ENCODE data around the gene MLLT3. TPM values are rescaled to one million over a fixed set of nuclear protein-coding genes. Genes with fewer than 3 reads are reported as not detected.
A peak's percentile ranks its signal among the peaks of the same experiment; 100 is the strongest.

Gene MLLT3
- total RNA-seq, 1 donor from 2014 or later = 13.3 TPM

DNA sequence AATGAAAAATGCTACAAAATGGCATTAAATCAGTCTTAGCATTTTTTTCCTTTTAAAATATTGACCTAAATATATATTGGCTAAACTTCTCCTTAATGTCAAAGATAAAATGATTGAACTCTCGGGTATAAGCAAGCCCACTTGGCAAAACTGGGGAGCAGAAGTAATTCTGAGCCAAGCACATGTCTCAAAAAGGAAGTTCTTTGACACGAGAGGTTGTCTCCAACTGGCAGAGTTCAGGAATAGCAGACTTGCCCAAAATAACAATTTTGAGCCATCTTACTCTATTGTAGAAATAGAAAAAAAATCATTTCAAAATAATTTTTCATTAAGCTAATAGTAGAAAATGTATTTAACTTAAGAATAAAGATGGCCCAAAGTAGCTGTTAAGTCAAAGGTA, 10.4 kb upstream of the MLLT3 start:
- no peak for DNase-seq (ENCODE audit: low spot score)
- intact Hi-C loops (cut with DNase I) = no loop called here

DNA sequence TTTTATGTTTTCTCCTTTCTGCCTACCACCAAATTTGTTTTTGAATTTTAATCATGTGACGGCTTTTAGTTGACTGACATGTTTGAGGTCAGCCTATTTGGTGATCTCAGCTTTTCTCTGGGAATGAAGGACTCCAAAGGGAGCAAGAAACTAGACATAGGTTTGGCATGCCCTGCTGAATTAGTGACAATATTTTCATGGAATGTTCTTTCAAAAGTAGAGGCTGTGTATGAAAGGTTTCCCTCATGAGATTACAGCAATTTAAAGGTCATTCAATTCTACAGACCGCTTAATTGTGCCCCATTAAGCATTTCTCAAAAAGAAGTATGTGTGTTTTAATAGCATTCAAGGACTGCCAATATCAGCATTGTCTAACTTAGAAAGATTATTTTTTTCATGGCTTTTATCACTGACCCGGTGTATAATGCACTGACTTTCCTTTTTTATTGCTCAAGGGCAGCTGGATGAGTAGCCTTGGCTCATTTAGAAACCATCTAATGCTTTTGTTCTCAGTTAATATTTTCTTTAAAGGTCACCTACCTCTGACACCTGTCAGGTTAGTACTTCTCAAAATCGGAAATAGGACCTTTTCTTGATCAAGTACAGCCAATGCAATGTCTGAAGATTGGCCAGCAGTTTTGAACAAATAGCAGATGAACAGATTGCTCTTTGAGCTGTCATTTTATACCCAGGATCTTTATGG, 8.1 kb upstream of the MLLT3 start:
- intact Hi-C loops (cut with DNase I) = no loop called here
- no peak for DNase-seq (ENCODE audit: low spot score)

DNA sequence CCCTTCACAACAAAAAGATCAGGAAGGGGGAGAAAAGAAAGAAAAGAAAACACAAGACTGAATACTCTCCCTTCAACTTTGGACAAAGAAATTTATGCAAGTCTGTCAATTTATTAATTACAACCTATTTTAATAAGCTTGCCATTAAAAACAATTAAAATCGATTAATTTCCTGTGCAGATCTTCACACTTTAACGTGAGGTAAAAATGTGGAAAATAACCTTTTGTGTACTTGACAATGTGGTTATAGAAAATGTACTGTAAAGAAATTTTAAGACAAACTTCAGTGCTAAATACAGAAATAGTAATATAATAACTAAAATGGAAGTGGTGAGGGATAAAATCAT, 2.7 kb upstream of the MLLT3 start:
- DNase-seq (ENCODE audit: low spot score) = no peak
- intact Hi-C loops (cut with DNase I) = loop anchor here (5.0 to 10.0 kb wide), 3 partner anchors 317 to 690 kb away; no protein-coding TSS in a partner anchor

DNA sequence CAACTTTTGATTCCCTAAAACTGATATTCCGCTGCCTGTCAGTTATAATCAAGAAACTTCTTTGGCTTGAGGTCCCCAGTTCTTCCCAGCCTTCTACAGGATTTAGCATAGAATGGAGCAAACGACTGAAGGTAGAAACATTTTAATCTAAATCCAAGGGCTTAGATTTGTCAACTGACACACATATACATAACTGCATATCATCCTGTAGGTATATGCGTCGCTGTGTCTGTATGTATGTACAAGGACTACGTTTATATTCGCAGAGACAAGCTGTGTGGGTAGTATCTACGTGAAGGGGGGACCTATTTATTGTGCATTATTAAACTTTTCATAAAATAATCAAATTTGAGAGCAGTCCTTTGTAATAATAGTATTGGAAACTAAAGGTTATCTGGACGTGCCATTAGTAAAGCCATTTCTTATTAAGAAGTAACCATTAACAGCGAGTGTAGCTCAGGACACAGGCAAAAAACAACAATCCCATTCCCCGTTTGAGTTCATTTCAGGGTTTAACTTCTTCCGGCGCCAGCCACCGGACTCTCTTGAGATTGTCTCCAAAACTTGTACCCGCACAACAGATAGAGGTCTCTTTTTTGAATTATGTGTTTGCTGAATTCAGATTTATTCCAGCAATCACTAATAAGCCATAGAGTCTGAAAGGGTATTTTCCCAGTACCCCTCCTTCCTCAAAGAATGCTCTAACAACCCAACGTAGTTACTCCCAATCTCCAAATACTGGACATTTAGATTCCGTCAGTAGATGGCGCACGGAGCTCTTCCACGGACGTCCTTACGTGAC, 2.1 kb upstream of the MLLT3 start:
- DNase-seq (ENCODE audit: low spot score) = no peak
- intact Hi-C loops (cut with DNase I) = loop anchor here (5.0 to 10.0 kb wide), 5 partner anchors 72 to 690 kb away; no protein-coding TSS in a partner anchor

DNA sequence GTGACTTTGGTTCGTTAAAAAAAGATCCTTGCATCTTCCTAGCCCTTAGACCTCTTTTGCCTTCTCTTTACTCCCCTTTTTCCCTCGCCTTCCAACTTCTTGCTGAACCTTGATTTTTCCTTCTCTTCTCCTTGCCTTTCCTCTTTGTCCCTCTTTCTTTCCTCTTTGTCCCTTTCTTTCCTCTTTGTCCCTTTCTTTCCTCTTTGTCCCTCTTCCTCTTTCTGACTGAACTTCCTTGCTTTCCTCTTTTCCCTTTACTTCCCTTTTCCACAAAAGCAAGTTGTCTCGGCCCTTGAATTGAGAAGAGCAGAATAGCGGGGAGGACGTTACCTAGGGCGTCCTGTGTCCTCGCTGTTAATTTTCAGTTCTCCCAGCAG, 1.4 kb upstream of the MLLT3 start:
- intact Hi-C loops (cut with DNase I) = loop anchor here (1.0 to 10.0 kb wide), 6 partner anchors 61 to 689 kb away; partner anchors contain the start of gene FOCAD
- DNase-seq (ENCODE audit: low spot score) = no peak

DNA sequence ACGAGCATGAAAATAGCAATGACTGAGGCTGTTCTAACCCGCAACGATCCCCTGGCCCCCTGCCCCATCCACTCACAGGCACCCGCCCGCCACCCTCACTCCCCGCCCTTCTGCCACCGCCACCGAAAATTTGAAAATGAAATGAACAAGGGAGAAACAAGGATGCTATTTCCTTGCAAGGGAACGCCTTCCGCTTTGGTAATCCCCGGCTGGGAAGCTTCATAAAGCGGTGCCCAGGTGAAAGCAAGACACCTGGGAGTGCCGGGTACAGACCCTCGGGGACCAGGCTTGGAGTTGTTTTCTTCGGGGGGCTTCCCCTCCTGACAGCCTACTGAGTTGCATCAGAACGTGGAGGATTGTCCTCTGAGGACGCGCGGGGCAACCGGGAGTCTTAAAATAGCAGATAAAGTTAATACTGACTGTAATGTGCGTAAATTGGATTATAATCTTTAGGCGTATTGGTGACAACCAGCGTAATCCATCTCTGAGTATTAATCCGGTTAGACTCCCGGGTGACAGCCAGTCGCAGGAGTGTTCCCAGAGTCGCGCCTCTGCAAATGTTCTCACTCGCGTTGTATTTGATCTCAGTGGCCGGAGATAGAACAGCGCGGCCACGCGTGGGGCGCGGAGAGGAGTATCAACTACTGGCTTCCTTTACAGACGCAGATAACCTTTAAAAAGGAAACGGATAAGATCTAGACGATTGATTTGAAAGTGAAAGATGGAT, 885 bp upstream of the MLLT3 start:
- peak; percentile 76 for DNase-seq (ENCODE audit: low spot score)
- intact Hi-C loops (cut with DNase I) = loop anchor here (1.0 to 10.0 kb wide), 6 partner anchors 61 to 688 kb away; partner anchors contain the start of gene FOCAD

DNA sequence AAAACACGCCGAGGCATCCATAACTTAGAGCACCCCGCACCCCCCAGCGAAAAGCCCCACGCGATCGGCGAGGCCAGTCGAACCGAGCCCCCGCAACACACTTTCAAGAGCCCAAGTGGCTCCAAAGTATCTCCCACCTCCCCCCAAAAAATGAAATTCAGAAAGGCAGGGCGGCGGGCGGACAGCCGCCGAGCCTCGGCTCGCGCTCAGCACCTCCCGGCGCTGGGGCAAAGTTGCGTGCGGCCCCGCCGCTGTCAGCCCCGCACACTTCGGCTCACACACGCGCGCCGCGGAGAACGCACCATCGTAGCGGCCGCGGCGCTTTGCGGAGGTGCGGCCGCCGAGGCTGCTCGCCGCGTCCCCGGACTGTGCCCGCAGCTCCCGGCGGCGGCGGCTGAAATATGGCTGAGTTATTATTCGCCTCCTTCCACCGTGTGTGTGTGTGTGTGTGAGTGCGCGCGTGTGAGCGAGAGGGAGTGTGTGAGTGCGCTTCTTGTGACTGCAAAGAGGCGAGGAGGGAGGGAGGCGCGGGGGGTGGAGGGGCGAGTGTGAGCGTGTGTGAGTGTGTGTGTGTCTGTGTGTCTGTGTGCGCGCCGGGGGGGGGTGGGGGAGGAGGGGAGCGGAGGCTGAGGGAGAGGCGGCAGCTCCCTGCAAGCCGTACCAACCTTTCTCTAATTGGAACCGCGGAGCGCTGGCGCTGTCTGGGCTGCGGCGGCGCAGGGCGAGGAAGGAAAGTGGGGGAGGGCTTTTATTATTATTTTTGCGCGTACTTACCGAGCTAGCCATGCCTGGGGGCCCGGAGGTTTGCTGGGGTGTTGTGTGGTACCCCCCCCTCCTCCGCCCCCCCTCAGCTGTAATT, 599 bp downstream of the MLLT3 start:
- peak; percentile 82 for DNase-seq (ENCODE audit: low spot score)
- intact Hi-C loops (cut with DNase I) = loop anchor here (2.0 to 10.0 kb wide), 6 partner anchors 69 to 687 kb away; no protein-coding TSS in a partner anchor

DNA sequence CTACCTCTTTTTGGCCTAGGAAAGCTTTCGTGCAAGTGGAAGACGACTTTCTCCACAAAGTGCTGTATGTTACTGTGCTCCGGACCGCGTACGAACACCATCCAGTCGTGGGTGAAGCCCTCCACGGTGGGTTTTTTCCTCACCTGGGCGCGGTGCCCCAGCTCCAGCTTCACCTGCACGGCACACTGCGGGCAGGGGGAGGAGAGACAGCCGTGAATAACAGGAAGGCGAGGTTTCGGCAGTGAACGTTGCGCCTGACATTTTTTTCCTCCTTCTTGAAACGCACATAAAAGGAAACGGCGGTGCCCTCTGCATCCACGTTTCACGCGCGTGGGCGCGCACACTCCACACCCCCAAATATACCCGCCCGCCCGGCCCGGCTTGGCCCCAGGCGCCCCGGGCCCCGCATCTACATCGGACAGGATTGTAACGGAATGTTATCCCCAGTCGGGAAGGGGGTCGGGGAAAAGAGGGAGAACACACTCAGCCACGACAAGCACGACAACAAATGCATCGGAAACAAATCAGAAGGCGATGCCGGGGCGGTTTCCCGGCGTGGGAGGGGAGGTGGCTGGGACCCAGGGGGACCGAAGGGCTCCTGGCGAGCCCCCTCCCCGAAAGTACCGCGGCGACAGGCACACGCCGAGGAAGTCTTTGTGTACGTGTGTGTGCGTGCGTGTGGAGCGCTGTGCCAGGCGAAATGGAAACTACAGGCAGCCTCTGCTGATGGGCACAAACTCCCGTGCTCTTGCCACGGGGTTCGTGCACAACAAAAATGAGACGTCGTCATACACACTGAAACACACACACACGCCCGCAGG, 1.4 kb downstream of the MLLT3 start:
- peak; percentile 77 for DNase-seq (ENCODE audit: low spot score)
- intact Hi-C loops (cut with DNase I) = loop anchor here (2.0 to 10.0 kb wide), 5 partner anchors 69 to 686 kb away; no protein-coding TSS in a partner anchor

DNA sequence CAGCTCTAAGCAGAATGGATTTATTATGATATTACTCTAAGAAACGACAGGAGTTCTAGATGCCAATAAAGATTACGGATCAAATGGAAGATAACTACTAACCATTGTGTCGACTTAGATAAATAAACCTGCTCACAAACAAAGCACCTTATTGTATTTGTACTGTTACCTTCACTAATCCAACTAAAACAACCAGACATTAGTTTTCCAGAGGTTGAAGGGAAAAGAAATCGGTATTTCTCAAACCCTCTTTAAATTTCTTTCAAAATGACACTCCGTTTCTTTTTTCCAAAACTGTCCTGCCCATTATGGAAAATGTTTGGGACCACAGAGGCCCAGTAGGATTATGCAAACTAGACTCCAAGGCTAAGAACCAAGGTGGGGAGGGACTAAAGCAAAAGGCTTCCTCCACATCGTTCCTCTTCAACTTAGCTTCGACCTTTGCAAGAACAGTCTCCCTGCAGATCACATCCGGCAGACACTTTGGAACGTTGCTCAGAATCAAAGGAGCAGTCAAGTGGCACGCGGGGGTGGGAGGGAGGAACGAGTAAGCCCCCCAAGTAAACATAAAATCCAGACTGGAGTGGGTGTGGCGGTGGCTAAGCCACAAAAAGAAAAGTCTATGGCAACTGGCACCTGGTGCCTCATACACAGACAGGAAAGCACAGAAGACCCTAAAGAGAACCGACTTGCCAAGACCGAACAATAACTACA, 2.7 kb downstream of the MLLT3 start:
- intact Hi-C loops (cut with DNase I) = loop anchor here (2.0 to 10.0 kb wide), 5 partner anchors 67 to 685 kb away; no protein-coding TSS in a partner anchor
- peak; percentile 74 for DNase-seq (ENCODE audit: low spot score)

DNA sequence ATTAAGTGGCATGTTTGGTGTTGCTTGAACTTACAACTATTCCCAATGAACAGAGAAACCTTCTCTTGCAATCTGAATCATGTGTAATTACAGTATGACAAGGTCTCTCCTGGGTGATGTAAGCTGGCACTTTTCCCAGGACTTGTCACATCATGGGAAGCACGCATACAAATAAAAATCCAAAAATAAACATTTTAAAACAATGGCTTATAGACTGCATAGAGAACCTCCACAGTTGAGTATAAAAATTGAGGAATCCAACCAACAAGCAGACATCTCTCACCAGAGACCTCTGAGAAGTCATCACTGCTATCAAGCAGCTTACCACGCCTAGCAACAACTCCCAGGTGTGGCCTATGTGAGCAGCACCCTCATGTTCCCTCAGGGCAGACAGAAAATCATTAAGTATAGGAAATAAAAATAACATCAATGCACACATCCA, 3.9 kb downstream of the MLLT3 start:
- DNase-seq (ENCODE audit: low spot score) = no peak
- intact Hi-C loops (cut with DNase I) = no loop called here

DNA sequence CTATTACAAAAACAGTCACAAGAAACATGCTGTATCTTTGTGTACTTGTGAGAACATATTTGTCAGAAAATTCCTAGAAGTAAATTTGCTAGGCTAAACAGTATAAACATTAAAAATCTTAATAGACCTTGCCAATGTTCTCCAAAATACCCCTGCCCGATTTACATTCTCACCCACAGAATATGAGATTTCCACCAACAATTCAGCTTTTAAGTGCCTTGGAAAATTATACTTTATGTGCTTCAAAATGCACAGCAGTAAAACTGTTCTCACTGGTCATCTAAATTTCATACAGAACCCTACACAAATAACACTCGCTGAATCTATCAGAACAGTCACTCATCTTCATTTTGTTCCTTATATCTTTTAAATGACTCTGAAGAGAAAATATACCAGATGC, 5.5 kb downstream of the MLLT3 start:
- intact Hi-C loops (cut with DNase I) = no loop called here
- no peak for DNase-seq (ENCODE audit: low spot score)

DNA sequence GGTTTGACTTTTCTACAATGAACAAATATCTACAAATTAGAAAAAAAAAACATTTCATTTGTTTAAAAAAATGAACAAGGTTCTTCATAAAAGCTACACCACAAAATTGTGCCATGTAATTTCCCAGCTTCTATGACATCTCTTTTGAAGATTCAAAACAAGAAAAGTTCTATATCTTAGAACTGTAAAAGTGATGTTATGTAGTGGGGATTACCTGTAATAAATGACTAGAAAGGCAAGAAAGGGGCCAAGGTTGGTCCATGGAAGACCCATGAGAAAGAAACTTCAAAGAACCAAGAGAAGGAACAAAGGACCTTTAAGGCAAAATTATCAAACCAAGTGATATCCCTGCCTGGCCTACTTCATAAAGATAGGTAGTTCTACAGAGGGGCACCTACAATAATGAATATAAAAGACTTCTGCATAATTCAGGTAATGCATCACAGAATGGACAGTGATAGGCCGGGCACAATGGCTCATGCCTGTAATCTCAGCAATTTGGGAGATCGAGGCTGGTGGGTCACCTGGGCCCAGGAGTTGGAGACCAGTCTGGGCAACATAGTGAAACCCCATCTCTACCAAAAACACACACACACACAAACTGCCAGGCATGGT, 7.6 kb downstream of the MLLT3 start:
- intact Hi-C loops (cut with DNase I) = no loop called here
- DNase-seq (ENCODE audit: low spot score) = no peak

DNA sequence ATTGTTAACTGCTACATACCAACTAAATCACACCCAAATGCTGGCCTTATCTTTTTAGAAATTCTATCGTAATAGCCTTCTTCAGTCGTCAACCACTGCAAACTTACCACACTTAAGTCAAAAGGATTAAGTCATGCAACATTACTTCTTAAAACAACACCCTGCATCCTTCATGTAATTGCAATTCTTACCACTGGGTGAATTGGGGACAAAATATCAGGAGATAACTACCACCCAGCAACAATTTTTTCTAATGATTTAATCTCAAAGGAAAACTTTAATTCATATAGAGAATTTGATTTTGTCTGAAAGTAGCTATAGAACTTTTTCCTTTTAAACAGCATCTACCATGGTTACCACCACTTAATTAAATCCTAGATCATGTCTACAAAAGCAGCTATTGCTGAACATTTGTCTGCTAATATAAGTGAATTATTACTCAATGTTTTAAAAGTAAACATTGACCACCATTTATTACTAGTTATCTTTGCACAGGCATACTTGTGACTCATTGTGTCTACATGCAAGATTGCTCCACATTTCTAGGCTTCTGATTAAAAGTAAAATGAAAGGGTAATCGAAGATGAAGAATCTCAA, 10.5 kb downstream of the MLLT3 start:
- intact Hi-C loops (cut with DNase I) = no loop called here
- no peak for DNase-seq (ENCODE audit: low spot score)

DNA sequence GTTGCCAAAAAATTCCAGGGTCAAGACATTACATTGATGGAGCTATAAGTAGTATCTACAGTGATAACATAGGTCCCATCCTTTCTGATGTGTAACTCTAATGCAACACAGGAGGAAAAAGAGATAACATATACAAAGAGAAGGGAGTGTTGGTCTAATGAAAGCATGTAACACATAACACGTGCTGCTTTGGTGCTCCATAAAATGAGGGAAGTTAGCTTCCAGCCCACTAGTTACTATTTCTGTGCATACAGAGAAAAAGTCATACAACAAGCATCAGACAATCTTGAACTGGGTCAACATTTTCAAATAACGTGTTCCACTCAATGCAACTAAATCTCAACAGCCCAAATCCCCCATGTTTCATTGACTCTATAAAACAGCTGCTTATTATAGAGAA, 11.7 kb downstream of the MLLT3 start:
- intact Hi-C loops (cut with DNase I) = no loop called here
- DNase-seq (ENCODE audit: low spot score) = no peak

DNA sequence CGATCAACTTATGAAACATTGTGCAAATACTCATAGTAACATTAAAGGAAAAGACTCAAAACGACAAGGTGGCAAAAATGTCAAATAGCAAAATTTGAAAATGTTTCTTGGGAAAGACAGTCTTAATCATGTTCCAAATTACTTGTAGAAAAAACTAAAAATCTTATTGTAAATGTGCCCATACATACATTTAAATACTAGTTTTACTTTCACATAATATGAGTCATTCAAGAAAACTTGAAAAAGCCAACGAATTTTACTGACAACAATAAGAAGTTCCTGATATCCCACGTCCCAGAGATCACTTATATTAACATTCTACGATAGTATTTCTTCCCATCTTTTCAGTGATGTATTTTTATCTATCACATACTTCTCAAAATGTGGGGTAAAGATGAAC, 13.7 kb downstream of the MLLT3 start:
- intact Hi-C loops (cut with DNase I) = no loop called here
- DNase-seq (ENCODE audit: low spot score) = no peak

DNA sequence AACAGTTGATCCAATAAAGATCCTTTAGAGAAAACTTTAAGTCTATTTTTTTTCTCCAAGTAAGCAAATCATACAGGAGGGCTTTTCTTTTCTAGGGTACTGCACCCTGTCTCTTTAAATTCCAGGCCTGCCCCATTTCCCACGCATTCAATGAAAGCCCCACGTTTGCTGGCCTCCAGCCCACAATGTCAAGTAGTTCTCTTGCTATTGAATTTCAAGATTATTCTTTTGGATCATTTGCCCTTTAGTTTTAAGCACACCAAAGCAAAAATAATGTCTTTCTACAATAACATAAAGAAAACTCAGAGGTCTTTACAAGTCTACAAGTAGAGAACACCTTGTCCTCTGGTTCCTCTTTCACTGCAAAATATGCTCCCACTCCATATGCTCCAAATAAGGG, 15.6 kb downstream of the MLLT3 start:
- intact Hi-C loops (cut with DNase I) = no loop called here
- DNase-seq (ENCODE audit: low spot score) = no peak

DNA sequence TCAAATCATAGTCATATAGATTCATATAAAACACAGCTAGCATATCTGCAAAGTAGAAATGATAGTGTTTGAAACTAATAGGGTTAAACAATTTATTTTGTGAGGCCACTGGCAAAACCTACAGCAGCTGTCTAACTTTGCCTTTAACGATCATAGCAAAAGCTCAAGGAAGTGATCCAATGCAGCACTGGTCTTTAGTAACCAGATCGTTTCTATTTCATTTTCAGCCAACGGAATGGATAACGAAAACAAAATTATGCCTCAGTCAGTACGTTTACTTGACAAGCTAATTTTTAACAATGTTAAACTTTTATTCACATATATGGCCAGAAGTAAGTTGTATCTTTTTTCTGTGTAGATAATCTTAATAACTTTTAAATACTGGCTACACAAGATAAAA, 17.7 kb downstream of the MLLT3 start:
- intact Hi-C loops (cut with DNase I) = no loop called here
- no peak for DNase-seq (ENCODE audit: low spot score)
